Lower lobe of right lung (tissue), 2 donors: ENCODE measurements around the gene CCER1. TPM values are rescaled to one million over a fixed set of nuclear protein-coding genes. Genes with fewer than 3 reads are reported as not detected.

Experiments
- ATAC-seq, 2 donors: fragments of 200-7000 bp; cut with Tn5 transposase; one replicate each; pipeline ENCODE4 v1.9.1; 2020 to 2022; ENCODE audit warnings: mild to moderate bottlenecking in 2 of 2, moderate library complexity in 2 of 2
- DNase-seq: peaks from one replicate; pipeline ENCODE4 v3.0.0-alpha.2; 2020
- H3K27ac ChIP-seq: fragments of 200-600 bp; one replicate; pipeline ENCODE4 v1.8.0; 2022
- H3K27me3 ChIP-seq: fragments of 200-600 bp; one replicate; pipeline ENCODE4 v1.8.0; 2022; ENCODE audit warnings: low read depth
- H3K36me3 ChIP-seq: fragments of 200-600 bp; one replicate; pipeline ENCODE4 v1.8.0; 2022; ENCODE audit warnings: mild to moderate bottlenecking
- H3K4me1 ChIP-seq: fragments of 200-600 bp; one replicate; pipeline ENCODE4 v1.8.0; 2022
- H3K4me3 ChIP-seq: fragments of 200-600 bp; one replicate; pipeline ENCODE4 v1.8.0; 2022; ENCODE audit warnings: mild to moderate bottlenecking
- H3K9me3 ChIP-seq: fragments of 200-600 bp; one replicate; pipeline ENCODE4 v1.8.0; 2022
- intact Hi-C: fragments of 100-400 bp; cut with DNase I; formaldehyde crosslinking; loops from one replicate; pipeline ENCODE4 v1.11.0; 2022
- total RNA-seq: library from RNA; stranded (reverse); fragmentation: NEBNext Ultra II Directional; extraction: Animal tissue kit (Norgen Biotek cat#: 25700); gene quantifications from one replicate; pipeline ENCODE4 v1.2.1, GENCODE V29; 2021
- TF ChIP-seq, protein P1 (sequence below): fragments of 200-600 bp; IDR thresholded peaks from one replicate; pipeline ENCODE4 v1.8.0; 2022; ENCODE audit warnings: antibody characterized with exemption, mild to moderate bottlenecking
- donor health status: DM: no; HTN: yes; CAD: no; lungs with severe emphysema.

Gene CCER1
- total RNA-seq, 1 donor from 2014 or later, result not detected

DNA sequence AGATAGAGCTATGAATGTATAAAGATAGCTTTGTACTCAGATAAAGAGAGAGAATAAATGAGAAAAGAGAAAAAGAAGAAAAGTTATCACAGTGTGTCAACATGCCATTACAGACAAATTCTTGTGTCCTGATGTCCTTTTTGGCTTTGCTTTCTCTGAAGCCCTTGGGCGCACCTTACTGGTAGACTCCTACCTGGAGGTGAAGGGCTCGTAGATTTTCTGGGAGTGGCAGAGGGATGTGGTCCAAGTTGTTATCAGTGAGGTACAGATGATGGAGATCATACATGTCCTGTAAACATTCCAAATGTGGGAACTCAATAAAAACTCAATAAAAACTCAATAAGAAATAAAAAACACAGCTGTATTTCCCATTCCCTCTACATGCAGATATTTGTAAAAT, 14.9 kb upstream of the CCER1 start:
- intact Hi-C loops, result loop anchor here (10.0 kb wide), 1 partner anchor 385 kb away; no protein-coding TSS in a partner anchor
- Histone ChIP-seq H3K4me3 (no peak overlapping the region), H3K9me3 (no peaks in the 10 kb centered on the region), H3K27me3 (no peaks in the 10 kb centered on the region), H3K4me1 (no peaks in the 10 kb centered on the region), H3K27ac (no peak overlapping the region), H3K36me3 (no peaks in the 10 kb centered on the region)
- DNase-seq (no peak), ATAC-seq (no peak)
- TF ChIP-seq, protein P1, sequence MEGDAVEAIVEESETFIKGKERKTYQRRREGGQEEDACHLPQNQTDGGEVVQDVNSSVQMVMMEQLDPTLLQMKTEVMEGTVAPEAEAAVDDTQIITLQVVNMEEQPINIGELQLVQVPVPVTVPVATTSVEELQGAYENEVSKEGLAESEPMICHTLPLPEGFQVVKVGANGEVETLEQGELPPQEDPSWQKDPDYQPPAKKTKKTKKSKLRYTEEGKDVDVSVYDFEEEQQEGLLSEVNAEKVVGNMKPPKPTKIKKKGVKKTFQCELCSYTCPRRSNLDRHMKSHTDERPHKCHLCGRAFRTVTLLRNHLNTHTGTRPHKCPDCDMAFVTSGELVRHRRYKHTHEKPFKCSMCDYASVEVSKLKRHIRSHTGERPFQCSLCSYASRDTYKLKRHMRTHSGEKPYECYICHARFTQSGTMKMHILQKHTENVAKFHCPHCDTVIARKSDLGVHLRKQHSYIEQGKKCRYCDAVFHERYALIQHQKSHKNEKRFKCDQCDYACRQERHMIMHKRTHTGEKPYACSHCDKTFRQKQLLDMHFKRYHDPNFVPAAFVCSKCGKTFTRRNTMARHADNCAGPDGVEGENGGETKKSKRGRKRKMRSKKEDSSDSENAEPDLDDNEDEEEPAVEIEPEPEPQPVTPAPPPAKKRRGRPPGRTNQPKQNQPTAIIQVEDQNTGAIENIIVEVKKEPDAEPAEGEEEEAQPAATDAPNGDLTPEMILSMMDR, result no peak

- Histone ChIP-seq H3K4me3 (no peak overlapping the region), H3K36me3 (no peaks in the 10 kb centered on the region), H3K9me3 (no peaks in the 10 kb centered on the region), H3K4me1 (no peaks in the 10 kb centered on the region), H3K27me3 (no peaks in the 10 kb centered on the region), H3K27ac (no peak overlapping the region)
- DNase-seq (no peak), ATAC-seq (no peak)
- intact Hi-C loops, result no loop called here
- TF ChIP-seq, protein P1, result no peak
Observed at GRCh38 chr12:90969346-90969745, 14.4 kb upstream of the CCER1 start.

- H3K4me3 ChIP-seq, result no peak overlapping the region
- no peak overlapping the region for H3K27ac ChIP-seq
- H3K9me3 ChIP-seq, result no peaks in the 10 kb centered on the region
- H3K4me1 ChIP-seq, result no peaks in the 10 kb centered on the region
- H3K27me3 ChIP-seq, result no peaks in the 10 kb centered on the region
- no peaks in the 10 kb centered on the region for H3K36me3 ChIP-seq
- DNase-seq (no peak), ATAC-seq (no peak)
- TF ChIP-seq, protein P1, result no peak
- intact Hi-C loops, result no loop called here
Observed at GRCh38 chr12:90965204-90965603, 10.2 kb upstream of the CCER1 start.

DNA sequence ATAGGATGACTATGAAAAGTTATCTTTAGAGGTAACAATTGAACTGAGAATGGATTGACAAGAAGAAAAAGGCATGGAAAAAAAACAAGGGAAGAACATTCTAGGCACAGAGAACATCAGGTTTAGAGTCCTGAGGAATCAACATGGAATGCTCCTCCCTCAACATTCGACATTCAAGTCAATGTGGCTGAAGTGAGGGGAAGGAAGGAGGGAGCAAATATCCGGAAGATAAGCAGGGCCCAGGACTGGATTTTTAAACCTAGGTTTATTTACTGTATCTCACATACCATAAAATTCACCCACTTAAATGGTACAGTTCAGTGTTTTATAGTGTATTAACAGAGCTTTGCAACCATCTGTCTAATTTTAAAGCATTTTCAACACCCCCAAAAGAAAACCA, 9.6 kb upstream of the CCER1 start:
- H3K4me1 ChIP-seq, result no peaks in the 10 kb centered on the region
- no peaks in the 10 kb centered on the region for H3K9me3 ChIP-seq
- no peak overlapping the region for H3K4me3 ChIP-seq
- no peaks in the 10 kb centered on the region for H3K27me3 ChIP-seq
- intact Hi-C loops, result no loop called here
- no peak for ATAC-seq
- DNase-seq, result no peak
- TF ChIP-seq, protein P1, result no peak
- no peak overlapping the region for H3K27ac ChIP-seq
- H3K36me3 ChIP-seq, result no peaks in the 10 kb centered on the region

DNA sequence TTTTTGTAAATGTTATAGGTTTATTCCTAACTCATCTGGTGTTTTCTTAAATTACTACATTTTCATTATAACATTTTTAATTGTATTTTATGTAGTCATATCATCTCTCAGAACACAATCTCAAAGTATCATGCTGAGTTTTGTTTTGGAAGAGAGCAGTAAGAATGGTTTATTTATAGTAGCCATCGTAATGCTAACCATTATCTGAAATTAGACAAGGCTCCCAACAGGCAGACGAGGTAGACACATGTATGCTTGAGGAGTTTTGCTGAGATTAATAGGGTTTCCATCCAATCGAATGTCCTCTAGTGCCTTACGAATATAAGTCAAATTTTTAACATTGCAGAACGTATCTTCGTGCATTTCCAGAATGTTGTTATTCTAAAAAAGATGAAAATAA, 9.0 kb upstream of the CCER1 start:
- Histone ChIP-seq H3K4me3 (no peak overlapping the region), H3K27ac (no peak overlapping the region), H3K36me3 (no peaks in the 10 kb centered on the region), H3K4me1 (no peaks in the 10 kb centered on the region), H3K27me3 (no peaks in the 10 kb centered on the region), H3K9me3 (no peaks in the 10 kb centered on the region)
- intact Hi-C loops, result no loop called here
- DNase-seq (no peak), ATAC-seq (no peak)
- TF ChIP-seq, protein P1, result no peak

- no peak for ATAC-seq
Observed at GRCh38 chr12:90961154-90961553, 6.2 kb upstream of the CCER1 start.

More at GRCh38 chr12:90961154-90961553, 6.2 kb upstream of the CCER1 start:
- no peak for DNase-seq
- H3K27ac ChIP-seq, result no peak overlapping the region
- H3K4me3 ChIP-seq, result no peak overlapping the region
- H3K4me1 ChIP-seq, result no peaks in the 10 kb centered on the region
- intact Hi-C loops, result no loop called here
- H3K9me3 ChIP-seq, result no peaks in the 10 kb centered on the region
- no peaks in the 10 kb centered on the region for H3K27me3 ChIP-seq
- TF ChIP-seq, protein P1, result no peak
- no peaks in the 10 kb centered on the region for H3K36me3 ChIP-seq
